Amniotic epithelial cell (primary cell): ENCODE measurements around the gene NFKBIZ.
A peak's percentile ranks its signal among the peaks of the same experiment; 100 is the strongest.
"Not testable (repeated sequence)": the region's sequence is repeated elsewhere in the genome, so short reads cannot be mapped to it uniquely, and the experiment has no call there.

Experiments used
- DNase-seq: peaks from one replicate; pipeline ENCODE4 v3.0.0-alpha.2; 2010; ENCODE audit warnings: low read depth

NFKBIZ gene

GRCh38 chr3:101878589-101878988 is 29.3 kb downstream of the NFKBIZ start:
- DNase-seq, result no peak

- no peak for DNase-seq
These were observed 29.8 kb downstream of the NFKBIZ start for GRCh38 chr3:101879102-101879501.

- DNase-seq, result no peak
These were observed 30.4 kb downstream of the NFKBIZ start for GRCh38 chr3:101879623-101880284.

DNA sequence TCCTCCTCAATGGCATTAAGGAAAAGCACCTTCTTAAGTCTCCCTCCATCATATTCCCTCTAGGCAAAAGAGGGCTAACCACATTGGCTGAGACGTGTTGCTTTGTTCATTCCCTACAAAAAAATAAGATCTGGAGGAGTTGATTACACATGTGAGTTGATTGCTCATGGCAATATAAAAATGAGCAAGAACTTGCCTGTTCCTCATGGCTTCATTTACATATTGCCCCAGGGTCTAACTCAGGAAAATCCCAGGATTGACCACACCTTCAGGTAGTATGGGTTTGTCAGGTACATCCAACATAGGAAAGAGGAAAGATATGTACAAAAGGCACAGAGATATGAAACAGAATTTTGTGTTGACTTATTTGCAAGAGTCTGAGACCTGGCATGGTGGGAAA is 35.5 kb downstream of the NFKBIZ start:
- no peak for DNase-seq

DNA sequence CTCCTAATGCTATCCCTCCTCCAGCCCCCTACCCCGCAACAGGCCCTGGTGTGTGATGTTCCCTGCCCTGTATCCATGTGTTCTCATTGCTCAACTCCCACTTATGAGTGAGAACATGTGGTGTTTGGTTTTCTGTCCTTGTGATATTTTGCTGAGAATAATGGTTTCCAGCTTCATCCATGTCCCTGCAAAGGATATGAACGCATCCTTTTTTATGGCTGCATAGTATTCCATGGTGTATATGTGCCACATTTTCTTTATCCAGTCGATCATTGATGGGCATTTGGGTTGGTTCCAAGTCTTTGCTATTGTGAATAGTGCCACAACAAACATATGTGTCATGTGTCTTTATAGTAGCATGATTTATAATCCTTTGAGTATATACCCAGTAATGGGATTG is 36.3 kb downstream of the NFKBIZ start:
- DNase-seq, result not testable (repeated sequence)

- no peak for DNase-seq
These were observed 37.3 kb downstream of the NFKBIZ start for GRCh38 chr3:101886626-101887025.

- DNase-seq, result no peak
These were observed 39.3 kb downstream of the NFKBIZ start for GRCh38 chr3:101888653-101889052.

GRCh38 chr3:101890716-101891115 is 41.4 kb downstream of the NFKBIZ start:
- peak; percentile 31 for DNase-seq

DNA sequence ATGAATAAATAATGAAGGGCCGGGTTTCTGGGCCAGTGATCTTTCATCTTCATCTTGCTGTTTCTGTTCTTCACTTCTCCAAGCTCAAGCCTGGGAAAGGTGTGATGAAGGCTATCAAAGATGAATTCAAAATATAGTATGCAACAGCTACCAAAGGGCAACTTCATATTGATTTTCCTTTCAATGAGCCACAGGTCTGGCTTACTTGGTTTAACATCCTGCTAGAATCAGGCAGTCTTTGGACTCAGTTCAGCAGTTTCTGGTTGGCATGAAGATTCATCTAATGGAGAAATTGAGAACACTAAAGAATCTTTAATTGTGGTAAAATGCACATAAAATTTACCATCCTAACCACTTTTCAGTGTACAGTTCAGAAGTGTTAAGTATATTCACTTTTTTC is 43.3 kb downstream of the NFKBIZ start:
- DNase-seq, result no peak

GRCh38 chr3:101896083-101896757 is 46.9 kb downstream of the NFKBIZ start:
- no peak for DNase-seq

DNA sequence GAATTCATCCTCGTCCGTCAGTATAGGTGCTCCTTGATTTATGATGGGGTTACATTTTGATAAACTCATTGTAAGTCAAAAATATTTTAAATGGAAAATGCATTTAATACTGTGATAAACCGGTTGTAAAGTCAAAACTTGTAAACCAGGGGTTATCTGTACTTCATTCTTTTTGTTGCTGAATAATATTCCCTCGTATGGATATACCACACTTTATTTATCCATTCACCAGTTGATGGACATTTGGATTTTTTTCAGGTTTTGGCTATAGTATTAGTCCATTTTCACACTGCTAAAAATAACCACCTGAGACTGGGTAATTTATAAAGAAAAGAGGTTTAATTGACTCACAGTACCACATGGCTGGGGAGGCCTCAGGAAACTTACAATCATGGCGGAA is 47.7 kb downstream of the NFKBIZ start:
- DNase-seq, result no peak

DNA sequence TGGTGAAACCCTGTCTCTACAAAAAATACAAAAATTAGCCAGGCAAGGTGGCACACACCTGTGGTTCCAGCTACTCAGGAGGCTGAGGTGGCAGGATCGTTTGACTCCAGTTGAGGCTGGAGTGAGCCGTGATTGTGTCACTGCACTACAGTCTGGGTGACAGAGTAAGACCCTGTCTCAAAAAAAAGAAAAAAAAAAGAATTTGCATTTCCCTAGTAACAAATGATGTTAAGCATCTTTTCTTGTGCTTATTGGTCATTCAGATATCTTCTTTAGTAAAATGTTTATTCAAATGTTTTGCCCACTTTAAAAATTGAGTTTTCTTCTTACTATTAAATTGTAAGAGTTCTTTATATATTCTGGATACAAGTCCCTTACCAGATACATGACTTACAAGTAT is 48.7 kb downstream of the NFKBIZ start:
- no peak for DNase-seq

DNA sequence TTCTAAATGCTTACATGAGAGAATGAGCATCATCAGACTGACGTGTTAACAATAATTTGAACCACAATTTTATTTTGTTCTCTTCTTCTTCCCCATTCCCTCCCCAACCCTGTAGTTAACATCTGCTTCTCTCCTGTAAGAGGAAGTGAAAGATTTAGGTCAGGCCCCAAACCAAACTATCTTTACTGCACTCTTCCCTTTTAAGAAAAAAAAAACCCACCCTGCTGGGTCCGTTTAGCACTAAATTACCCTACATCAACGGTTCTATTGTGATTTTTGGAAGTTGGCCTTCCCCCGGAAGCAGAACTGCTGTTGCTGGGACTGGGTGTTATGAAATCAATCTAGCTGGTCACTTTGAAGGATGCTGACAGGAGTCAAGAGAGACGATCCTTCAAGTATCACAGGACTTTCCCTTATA is 49.4 kb downstream of the NFKBIZ start:
- DNase-seq, result no peak

- DNase-seq, result no peak
These were observed 51.0 kb downstream of the NFKBIZ start for GRCh38 chr3:101900316-101900715.

DNA sequence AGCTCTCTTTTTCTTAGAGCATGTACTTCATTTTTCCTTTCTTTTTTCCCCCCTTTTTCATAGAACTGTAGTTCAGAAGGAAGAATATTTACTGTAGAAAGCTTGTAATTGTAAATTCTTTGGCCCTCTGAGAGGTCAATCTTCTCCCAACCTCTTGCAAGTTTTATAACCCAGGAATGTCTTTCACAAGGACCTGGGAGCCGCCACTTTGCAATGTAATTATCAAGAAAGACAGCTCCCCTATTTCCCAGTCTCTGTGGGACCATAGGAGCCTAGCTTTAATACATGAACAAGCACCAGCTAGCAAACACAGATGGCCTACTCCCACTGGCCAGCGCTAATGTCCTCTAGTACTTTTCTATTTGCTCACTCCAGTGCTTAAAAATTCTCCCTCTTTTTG is 51.4 kb downstream of the NFKBIZ start:
- peak; percentile 24 for DNase-seq

GRCh38 chr3:101902041-101902440 is 52.7 kb downstream of the NFKBIZ start:
- peak; percentile 98 for DNase-seq

DNA sequence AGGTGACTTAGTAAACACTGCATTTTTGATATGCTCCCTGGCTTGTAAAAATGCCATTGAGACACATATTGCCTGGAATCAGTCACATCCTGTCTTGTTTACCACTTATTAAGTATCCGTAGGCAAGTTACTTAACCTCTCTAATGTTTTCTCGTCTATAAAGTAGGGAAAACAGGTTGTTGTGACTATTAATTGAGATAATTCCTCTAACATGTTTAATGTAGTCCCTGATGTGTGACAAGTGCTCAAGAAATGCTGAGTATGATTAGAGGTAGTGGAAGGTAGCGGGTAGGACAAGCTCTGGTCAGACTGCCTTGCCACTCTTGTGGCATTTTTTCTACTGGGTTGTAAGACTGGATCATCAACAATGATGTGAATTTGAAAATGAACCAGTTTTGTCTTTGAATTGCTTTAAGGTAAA is 54.1 kb downstream of the NFKBIZ start:
- DNase-seq, result peak; percentile 52

DNA sequence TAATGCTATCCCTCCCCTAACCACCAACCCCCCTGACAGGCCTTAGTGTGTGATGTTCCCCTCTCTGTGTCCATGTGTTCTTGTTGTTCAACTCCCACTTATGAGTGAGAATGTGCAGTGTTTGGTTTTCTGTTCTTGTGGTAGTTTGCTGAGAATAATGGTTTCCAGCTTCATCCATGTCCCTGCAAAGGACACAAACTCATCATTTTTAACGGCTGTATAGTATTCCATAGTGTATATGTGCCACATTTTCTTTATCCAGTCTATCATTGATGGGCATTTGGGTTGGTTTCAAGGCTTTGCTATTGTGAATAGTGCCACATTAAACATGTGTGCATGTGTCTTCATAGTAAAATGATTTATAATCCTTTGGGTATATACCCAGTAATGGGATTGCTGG is 56.3 kb downstream of the NFKBIZ start:
- DNase-seq, result not testable (repeated sequence)
